Glomerular visceral epithelial cell (primary cell): Measurements from ENCODE around the gene C1QTNF1.
A peak's percentile ranks its signal among the peaks of the same experiment; 100 is the strongest.

Experiments
- DNase-seq: peaks from one replicate; pipeline ENCODE4 v3.0.0-alpha.2; 2016; ENCODE audit errors: extremely low spot score

The C1QTNF1 gene

DNA sequence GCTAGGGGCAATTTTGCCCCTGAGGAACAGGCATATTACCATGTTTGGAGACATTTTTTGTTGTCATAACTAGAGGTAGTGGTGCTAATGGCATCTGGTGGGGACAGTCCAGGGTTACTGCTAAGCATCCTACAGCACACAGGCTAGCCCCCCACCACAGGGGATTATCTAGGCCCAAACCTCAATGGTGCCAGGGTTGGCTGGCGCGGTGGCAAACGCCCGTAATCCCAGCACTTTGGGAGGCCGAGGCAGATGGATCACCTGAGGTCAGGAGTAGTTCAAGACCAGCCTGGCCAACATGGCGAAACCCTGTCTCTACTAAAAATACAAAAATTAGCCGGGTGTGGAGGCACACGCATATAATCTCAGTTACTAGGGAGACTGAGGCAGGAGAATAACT is 15.2 kb downstream of the C1QTNF1 start:
- no peak for DNase-seq

DNA sequence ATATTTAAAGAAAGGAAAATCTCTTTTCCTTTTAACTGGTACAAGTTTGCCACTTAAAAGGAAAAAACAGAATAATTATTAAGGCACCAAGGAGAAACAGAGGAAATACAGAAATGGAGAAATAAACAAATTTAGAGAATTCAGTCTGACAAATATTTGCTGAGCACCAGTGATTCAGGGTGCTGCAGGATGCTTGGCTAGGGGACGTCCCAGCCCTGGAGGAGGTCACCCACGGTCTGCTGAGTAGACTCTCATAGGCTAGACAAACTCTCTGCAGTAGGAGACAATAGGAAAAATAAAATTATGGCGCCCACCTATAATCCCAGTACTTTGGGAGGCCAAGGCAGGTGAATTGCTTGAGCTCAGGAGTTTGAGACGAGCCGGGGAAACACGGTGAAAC is 15.9 kb downstream of the C1QTNF1 start:
- DNase-seq: no peak

- no peak for DNase-seq
Measured at GRCh38 chr17:79041041-79041570, 17.1 kb downstream of the C1QTNF1 start.

DNA sequence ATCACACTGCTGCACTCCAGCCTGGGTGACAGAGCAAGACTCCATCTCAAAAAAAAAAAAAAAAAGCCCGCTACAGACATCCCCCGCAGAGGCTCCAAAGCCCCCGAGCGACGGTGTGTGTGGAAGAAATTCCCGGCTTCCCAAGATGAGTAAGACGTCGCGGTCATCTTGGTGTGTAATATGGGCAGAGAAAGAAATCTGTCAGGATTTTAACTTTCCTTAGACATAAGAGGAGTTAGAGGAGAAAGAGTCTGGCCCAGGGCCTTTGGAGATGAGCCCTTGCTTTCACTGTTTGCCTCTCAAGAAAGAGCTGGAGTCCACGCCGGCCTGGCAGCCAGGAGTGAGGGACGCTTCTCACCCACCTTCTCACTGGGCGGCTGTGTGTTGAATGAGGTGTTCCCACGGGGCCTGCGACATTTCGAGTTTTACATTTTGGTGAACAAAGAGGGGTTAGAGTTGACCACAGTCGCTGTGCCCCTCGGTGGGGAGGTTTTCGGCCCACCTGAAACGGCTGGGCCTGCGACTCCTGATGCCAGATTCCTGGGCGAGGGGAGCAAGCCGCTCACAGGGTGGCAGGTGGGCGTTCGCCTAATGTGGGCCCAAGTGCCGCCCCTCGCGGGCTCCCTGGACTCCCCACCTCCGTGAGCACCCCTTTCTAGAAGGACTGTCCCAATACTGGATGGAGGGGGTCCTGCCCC is 17.9 kb downstream of the C1QTNF1 start:
- peak; percentile 55 for DNase-seq

GRCh38 chr17:79042421-79043190 is 18.6 kb downstream of the C1QTNF1 start:
- DNase-seq: peak; percentile 79

GRCh38 chr17:79043191-79043930 is 19.4 kb downstream of the C1QTNF1 start:
- DNase-seq: no peak

GRCh38 chr17:79043931-79044320 is 20.0 kb downstream of the C1QTNF1 start:
- no peak for DNase-seq

DNA sequence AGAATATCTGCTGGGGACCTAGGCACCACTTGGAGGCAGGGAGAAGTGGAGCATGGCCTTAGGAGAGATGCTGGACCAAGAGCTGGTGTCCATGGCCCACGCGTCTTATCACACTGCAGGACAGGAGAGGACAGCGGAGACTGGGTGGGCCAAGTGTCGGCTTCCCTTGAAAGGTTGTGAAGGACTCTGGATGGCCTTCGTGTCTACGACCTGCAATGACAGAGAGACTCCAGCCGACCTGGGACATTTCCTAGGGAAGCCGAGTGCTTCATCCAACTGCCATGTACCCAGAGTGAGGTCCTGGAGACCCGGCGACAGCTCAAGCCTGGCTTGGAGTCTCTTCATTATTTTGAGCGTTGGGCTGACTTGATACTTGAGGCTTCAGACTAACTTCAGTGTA is 20.5 kb downstream of the C1QTNF1 start:
- DNase-seq: no peak

DNA sequence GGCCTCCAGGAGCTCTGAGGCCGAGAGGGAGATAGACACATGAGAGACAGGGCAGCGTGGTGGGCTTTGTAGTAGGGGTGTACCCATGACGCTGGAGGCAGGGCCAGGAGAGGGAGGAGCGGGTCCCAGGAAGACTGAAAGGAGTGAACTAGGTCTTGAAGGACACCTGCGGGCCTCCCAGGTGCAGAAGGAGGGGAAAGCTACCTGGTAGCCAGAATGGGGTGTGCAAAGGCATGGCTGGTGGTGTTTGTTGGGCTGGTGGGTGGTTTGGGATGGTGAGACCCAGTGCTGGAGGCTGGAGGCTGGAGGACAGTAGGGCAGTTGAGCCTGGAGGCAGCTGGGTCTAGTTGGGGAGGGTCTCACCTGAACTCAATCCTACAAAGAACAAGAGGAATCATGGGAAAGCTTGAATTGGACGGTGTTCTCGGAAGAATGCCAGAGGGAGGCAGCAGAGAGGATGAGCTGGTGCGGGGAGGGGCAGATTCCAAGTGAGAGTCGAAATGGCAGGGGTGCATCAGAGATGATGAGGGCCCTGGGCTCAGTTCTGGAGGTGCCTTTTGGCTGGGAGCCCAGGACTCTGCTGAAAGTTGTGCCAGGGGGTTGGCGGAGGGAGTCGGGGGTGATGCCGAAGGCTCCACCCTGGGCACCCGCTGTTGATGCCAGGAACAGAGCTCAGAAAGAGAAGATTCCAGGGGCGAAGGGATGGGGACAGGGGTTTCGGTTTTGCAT is 21.2 kb downstream of the C1QTNF1 start:
- no peak for DNase-seq

GRCh38 chr17:79045842-79046196 is 21.9 kb downstream of the C1QTNF1 start:
- DNase-seq: peak; percentile 73

DNA sequence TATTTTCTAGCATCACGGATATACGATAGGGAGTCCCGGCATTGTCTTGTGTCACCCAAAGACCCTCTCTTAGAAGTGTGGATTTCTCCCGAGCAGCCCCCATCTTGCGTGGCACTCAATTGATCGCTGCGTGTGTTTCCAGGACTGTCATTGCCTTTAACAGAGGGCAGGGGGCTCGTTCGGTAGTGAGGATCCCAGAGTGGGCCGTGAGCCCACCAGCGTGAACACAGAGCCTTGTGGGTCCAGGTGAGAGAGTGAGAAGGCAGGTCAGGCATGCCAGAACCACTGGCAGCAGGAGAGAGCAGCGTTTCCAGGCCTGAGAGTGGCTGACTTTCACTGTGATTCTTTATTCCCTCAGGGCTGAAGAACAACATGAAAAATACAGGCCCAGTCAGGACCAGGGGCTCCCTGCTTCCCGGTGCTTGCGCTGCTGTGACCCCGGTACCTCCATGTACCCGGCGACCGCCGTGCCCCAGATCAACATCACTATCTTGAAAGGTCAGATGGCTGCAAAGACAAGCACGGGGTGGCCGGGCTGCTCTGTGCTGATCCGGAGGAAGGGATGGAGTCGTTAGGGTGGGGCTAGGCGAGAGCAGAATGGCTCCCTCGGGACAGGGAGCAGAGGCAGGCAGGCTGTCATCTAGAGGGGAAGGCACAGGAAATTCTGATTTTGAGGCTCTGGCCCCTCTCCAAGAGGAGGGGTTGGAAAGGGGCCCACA is 22.4 kb downstream of the C1QTNF1 start:
- DNase-seq: no peak

DNA sequence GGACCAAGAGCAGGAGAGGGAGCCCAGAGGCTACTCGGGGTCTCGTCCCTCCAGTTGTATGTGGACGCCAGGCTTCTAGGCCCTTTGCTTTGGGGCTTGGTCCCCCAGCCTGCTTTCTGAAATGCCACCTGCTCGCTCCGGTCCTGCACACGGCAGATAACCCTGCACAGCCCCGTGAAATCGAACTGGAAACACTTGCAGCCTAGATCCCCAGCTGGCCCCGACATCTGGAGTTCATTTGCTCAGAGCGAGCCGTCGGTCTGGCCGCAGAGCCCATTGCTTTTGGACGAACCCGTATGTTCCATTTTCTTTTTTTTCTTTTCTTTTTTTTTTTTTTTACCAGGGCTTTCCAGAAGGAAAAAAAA is 22.9 kb downstream of the C1QTNF1 start:
- DNase-seq: no peak

- no peak for DNase-seq
Measured at GRCh38 chr17:79047291-79047920, 23.4 kb downstream of the C1QTNF1 start.

DNA sequence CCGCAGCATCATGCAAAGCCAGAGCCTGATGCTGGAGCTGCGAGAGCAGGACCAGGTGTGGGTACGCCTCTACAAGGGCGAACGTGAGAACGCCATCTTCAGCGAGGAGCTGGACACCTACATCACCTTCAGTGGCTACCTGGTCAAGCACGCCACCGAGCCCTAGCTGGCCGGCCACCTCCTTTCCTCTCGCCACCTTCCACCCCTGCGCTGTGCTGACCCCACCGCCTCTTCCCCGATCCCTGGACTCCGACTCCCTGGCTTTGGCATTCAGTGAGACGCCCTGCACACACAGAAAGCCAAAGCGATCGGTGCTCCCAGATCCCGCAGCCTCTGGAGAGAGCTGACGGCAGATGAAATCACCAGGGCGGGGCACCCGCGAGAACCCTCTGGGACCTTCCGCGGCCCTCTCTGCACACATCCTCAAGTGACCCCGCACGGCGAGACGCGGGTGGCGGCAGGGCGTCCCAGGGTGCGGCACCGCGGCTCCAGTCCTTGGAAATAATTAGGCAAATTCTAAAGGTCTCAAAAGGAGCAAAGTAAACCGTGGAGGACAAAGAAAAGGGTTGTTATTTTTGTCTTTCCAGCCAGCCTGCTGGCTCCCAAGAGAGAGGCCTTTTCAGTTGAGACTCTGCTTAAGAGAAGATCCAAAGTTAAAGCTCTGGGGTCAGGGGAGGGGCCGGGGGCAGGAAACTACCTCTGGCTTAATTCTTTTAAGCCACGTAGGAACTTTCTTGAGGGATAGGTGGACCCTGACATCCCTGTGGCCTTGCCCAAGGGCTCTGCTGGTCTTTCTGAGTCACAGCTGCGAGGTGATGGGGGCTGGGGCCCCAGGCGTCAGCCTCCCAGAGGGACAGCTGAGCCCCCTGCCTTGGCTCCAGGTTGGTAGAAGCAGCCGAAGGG is 24.2 kb downstream of the C1QTNF1 start:
- no peak for DNase-seq

DNA sequence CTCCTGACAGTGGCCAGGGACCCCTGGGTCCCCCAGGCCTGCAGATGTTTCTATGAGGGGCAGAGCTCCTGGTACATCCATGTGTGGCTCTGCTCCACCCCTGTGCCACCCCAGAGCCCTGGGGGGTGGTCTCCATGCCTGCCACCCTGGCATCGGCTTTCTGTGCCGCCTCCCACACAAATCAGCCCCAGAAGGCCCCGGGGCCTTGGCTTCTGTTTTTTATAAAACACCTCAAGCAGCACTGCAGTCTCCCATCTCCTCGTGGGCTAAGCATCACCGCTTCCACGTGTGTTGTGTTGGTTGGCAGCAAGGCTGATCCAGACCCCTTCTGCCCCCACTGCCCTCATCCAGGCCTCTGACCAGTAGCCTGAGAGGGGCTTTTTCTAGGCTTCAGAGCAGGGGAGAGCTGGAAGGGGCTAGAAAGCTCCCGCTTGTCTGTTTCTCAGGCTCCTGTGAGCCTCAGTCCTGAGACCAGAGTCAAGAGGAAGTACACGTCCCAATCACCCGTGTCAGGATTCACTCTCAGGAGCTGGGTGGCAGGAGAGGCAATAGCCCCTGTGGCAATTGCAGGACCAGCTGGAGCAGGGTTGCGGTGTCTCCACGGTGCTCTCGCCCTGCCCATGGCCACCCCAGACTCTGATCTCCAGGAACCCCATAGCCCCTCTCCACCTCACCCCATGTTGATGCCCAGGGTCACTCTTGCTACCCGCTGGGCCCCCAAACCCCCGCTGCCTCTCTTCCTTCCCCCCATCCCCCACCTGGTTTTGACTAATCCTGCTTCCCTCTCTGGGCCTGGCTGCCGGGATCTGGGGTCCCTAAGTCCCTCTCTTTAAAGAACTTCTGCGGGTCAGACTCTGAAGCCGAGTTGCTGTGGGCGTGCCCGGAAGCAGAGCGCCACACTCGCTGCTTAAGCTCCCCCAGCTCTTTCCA is 25.1 kb downstream of the C1QTNF1 start:
- DNase-seq: no peak

DNA sequence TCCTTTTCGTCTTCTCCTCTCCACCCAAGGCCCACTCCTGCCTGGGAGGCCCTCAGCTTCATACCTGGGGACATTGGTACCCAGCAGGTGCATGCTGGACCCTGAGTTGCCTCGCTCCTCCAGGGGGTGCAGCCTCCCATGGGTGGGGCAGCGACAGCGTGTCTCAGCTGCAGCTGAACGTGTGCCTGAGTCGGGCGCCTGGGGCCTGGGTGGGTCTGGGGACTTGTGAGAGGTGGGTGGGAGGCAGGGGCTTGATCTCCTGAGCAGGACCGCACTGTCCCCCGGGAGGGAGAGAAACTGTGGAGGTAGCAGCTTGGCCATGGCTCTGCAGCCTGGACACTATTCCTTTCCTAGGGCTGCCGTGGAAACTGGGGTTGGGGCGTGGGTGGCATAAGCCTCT is 25.9 kb downstream of the C1QTNF1 start:
- DNase-seq: no peak

GRCh38 chr17:79050551-79050950 is 26.6 kb downstream of the C1QTNF1 start:
- DNase-seq: no peak

DNA sequence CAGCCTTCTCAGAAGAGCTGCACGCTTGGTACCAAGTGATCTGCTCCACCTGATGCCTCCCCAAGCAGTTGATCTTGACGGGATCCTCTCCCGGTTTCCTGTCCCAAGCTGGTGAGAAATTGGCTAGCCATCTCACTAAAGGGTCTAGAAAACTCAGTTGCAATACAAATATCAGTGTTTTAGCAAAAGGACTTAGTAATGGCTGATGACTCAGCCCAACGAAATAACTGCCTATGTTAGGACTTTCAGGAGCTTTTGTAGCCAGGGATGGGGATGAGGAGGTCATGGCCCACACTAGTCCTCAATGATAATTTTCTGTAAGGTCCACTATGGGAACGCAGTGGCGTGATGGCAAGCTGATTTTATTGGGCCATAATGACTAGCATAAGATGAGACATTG is 27.3 kb downstream of the C1QTNF1 start:
- no peak for DNase-seq

- DNase-seq: no peak
Measured at GRCh38 chr17:79052131-79052530, 28.2 kb downstream of the C1QTNF1 start.
